HepG2 (cell line): Measurements from ENCODE around the gene CHRNB2. TPM values are rescaled to one million over a fixed set of nuclear protein-coding genes. Genes with fewer than 3 reads are reported as not detected.

Source experiments
- ATF4 ChIP-seq, 2 experiments: fragments of 450-650 bp in 1 of 2; sonication (generic) in 1 of 2; formaldehyde crosslinking; IDR thresholded peaks; 2 replicates each; pipeline versions ENCODE4 v1.5.0 to v1.8.0; 2020 to 2022; ENCODE audit warnings: mild to moderate bottlenecking in 1 of 2, missing genetic modification reagents in 1 of 2
- CCAR2 ChIP-seq: fragments of 200-400 bp; formaldehyde crosslinking; optimal IDR thresholded peaks from 2 replicates; pipeline ENCODE3; 2018; ENCODE audit warnings: low read depth, mild to moderate bottlenecking, low read length, moderate library complexity
- FOSL2 ChIP-seq: sonication (generic); formaldehyde crosslinking; IDR thresholded peaks from 2 replicates; pipeline ENCODE4 v1.4.0; 2020; ENCODE audit warnings: missing genetic modification reagents
- FOXJ3 ChIP-seq: sonication (generic); formaldehyde crosslinking; IDR thresholded peaks from 2 replicates; pipeline ENCODE4 v1.4.0; 2020; ENCODE audit warnings: missing genetic modification reagents, mild to moderate bottlenecking, borderline replicate concordance
- FOXK2 ChIP-seq: fragments of 450-650 bp; IDR thresholded peaks from 2 replicates; pipeline ENCODE4 v1.6.1; 2016
- HDAC6 ChIP-seq: fragments of 200-600 bp; sonication (generic); IDR thresholded peaks from 2 replicates; pipeline ENCODE4 v1.7.0; 2017; ENCODE audit warnings: mild to moderate bottlenecking, antibody characterized with exemption, low read length, low read depth
- HOXA7 ChIP-seq: sonication (generic); formaldehyde crosslinking; IDR thresholded peaks from 2 replicates; pipeline ENCODE4 v1.8.1; 2022; ENCODE audit warnings: mild to moderate bottlenecking, missing genetic modification reagents, moderate library complexity
- MTA1 ChIP-seq: sonication (generic); formaldehyde crosslinking; IDR thresholded peaks from 2 replicates; pipeline ENCODE4 v1.4.0; 2020; ENCODE audit warnings: missing genetic modification reagents, mild to moderate bottlenecking, borderline replicate concordance
- PLRG1 ChIP-seq: fragments of 450-650 bp; conservative IDR thresholded peaks from 2 replicates; pipeline ENCODE4 v1.6.1; 2016
- ZBTB21 ChIP-seq: sonication (generic); formaldehyde crosslinking; IDR thresholded peaks from 2 replicates; pipeline ENCODE4 v1.4.0; 2020; ENCODE audit warnings: missing genetic modification reagents
- ZBTB4 ChIP-seq: sonication (generic); formaldehyde crosslinking; IDR thresholded peaks from 2 replicates; pipeline ENCODE4 v1.4.0; 2020; ENCODE audit warnings: missing genetic modification reagents, mild to moderate bottlenecking, borderline replicate concordance
- ZHX2 ChIP-seq, 2 experiments: sonication (generic) in 1 of 2; formaldehyde crosslinking in 1 of 2; IDR thresholded peaks; 2 replicates each; pipeline versions ENCODE4 v1.6.1 to v1.9.0; 2014 to 2022; ENCODE audit warnings: antibody characterized with exemption in 1 of 2, borderline replicate concordance in 1 of 2, inconsistent platforms in 1 of 2, low read depth in 1 of 2, missing genetic modification reagents in 1 of 2
- ZKSCAN1 ChIP-seq: fragments of 150-350 bp; IDR thresholded peaks from 2 replicates; pipeline ENCODE4 v1.6.1; 2014; ENCODE audit warnings: low read length
- ZNF160 ChIP-seq: sonication (generic); formaldehyde crosslinking; IDR thresholded peaks from 2 replicates; pipeline ENCODE4 v1.8.0; 2022; ENCODE audit warnings: mild to moderate bottlenecking, inconsistent platforms, missing genetic modification reagents
- ZNF607 ChIP-seq: sonication (generic); formaldehyde crosslinking; IDR thresholded peaks from 2 replicates; pipeline ENCODE4 v1.5.1; 2020; ENCODE audit warnings: missing genetic modification reagents, mild to moderate bottlenecking, borderline replicate concordance
- polyA plus RNA-seq, 8 experiments: library from polyadenylated mRNA; depleted of rRNA in 3 of 8; stranded (reverse) in 7 of 8; unstranded in 1 of 8; fragments of >200 nt; fragmentation: Illumina TruSeq in 4 of 8; extraction: Trizol in 4 of 8; gene quantifications; 2 replicates each; pipeline versions ENCODE4 v1.2.1 to v1.2.3, GENCODE V29; 2011 to 2016; ENCODE audit warnings: low read depth in 4 of 8, missing spikeins in 1 of 8, mixed read lengths in 1 of 8; ENCODE audit not compliant: insufficient read depth in 1 of 8
- total RNA-seq, 5 experiments: library from RNA; depleted of rRNA; stranded (reverse); fragments of >200 nt; fragmentation: Illumina TruSeq; extraction: Trizol; gene quantifications; 2 replicates each; pipeline ENCODE4 v1.2.3, GENCODE V29; 2016; ENCODE audit warnings: low read depth in 1 of 5
- TF ChIP-seq, protein P1 (sequence below): sonication (generic); formaldehyde crosslinking; IDR thresholded peaks from 2 replicates; pipeline ENCODE4 v1.9.0; 2022; ENCODE audit warnings: low read depth, missing genetic modification reagents

Gene CHRNB2
- total and polyA plus RNA-seq, 2 of the 13 experiments (the other 11 are each of a cell fraction or from before 2014, with no cell fraction given): 0.03 to 0.07 TPM

DNA sequence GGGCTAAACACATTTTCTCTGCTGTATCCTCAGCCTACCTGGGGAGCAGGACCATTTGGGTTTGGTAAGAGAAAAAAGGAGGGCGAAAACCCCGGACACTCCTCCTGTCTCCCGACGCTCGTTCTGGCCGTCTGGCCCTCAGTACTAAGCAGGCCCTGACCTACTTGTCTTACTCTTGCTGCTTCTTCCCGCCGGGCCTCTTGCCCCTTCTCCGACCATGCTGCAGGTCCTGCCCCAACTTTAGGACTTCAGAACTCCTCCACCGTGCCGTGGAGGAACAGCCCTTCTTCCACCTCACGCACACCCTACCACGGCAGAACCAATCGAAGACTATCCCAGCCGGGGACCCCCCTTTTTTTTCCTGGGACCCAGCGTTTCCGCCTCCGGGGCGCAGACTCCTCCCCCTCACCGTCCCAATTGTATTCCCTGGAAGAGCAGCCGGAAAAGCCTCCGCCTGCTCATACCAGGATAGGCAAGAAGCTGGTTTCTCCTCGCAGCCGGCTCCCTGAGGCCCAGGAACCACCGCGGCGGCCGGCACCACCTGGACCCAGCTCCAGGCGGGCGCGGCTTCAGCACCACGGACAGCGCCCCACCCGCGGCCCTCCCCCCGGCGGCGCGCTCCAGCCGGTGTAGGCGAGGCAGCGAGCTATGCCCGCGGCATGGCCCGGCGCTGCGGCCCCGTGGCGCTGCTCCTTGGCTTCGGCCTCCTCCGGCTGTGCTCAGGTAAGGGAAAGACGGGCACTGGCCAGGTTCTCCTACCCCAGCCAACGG, at the start of gene CHRNB2 (continued):
- no peak for TF ChIP-seq ZHX2 (IDR thresholded peaks at IDR 0.05; ENCODE audit: low read depth)
- peak; percentile 95 for TF ChIP-seq ZHX2 (CRISPR knock-in tag; IDR thresholded peaks at IDR 0.05; ENCODE audit: borderline replicate concordance)
- no peak for TF ChIP-seq HDAC6
- no peak for TF ChIP-seq FOXK2
- TF ChIP-seq HOXA7: no peak
- TF ChIP-seq PLRG1: no peak
- no peak for TF ChIP-seq ZKSCAN1
- TF ChIP-seq ZNF607: peak; percentile 99
- no peak; the same call in 1 of the 2 replicates for TF ChIP-seq MTA1 (CRISPR knock-in tag)
- no peak for TF ChIP-seq ZBTB21 (CRISPR knock-in tag)
- TF ChIP-seq, protein P1, sequence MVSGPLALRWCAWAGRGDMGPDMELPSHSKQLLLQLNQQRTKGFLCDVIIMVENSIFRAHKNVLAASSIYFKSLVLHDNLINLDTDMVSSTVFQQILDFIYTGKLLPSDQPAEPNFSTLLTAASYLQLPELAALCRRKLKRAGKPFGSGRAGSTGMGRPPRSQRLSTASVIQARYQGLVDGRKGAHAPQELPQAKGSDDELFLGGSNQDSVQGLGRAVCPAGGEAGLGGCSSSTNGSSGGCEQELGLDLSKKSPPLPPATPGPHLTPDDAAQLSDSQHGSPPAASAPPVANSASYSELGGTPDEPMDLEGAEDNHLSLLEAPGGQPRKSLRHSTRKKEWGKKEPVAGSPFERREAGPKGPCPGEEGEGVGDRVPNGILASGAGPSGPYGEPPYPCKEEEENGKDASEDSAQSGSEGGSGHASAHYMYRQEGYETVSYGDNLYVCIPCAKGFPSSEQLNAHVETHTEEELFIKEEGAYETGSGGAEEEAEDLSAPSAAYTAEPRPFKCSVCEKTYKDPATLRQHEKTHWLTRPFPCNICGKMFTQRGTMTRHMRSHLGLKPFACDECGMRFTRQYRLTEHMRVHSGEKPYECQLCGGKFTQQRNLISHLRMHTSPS (CRISPR knock-in tag): no peak; the same call in 1 of the 2 replicates
- TF ChIP-seq ZNF160 (CRISPR knock-in tag): peak; percentile 93; the same call in 1 of the 2 replicates
- peak; percentile 58; the same call in 1 of the 2 replicates for TF ChIP-seq FOSL2 (CRISPR knock-in tag)
- TF ChIP-seq CCAR2: no peak
- TF ChIP-seq ZBTB4 (CRISPR knock-in tag): no peak
- no peak for TF ChIP-seq FOXJ3 (CRISPR knock-in tag)
- peak in 1 of 2 experiments; percentile 74; a peak in 2 of 4 replicates for TF ChIP-seq ATF4 (CRISPR knock-in tag; IDR thresholded peaks at IDR 0.05)
